Mucosa of stomach (tissue), 1 donor: ENCODE measurements around the gene ZNF592.
A peak's percentile ranks its signal among the peaks of the same experiment; 100 is the strongest.

Experiments used
- H3K27me3 ChIP-seq: one replicate; pipeline ENCODE4 v1.7.0; 2013; ENCODE audit warnings: mild to moderate bottlenecking, low read length; ENCODE audit not compliant: control insufficient read depth, insufficient read depth
- H3K36me3 ChIP-seq: one replicate; pipeline ENCODE4 v1.7.0; 2013; ENCODE audit warnings: low read length; ENCODE audit not compliant: control insufficient read depth, insufficient read depth
- H3K4me1 ChIP-seq: one replicate; pipeline ENCODE4 v1.7.0; 2013; ENCODE audit warnings: mild to moderate bottlenecking, low read length; ENCODE audit not compliant: control insufficient read depth, insufficient read depth
- H3K4me3 ChIP-seq: one replicate; pipeline ENCODE4 v1.7.0; 2013; ENCODE audit warnings: low read length
- H3K9ac ChIP-seq: one replicate; pipeline ENCODE4 v1.7.0; 2013; ENCODE audit warnings: mild to moderate bottlenecking, low read length, moderate library complexity
- H3K9me3 ChIP-seq: one replicate; pipeline ENCODE4 v1.7.0; 2013; ENCODE audit warnings: mild to moderate bottlenecking, low read length, moderate library complexity; ENCODE audit not compliant: control insufficient read depth
- donor health status: Pancreatic carcinoma.

ZNF592 gene

GRCh38 chr15:84817466-84818081 lies 69.2 kb downstream of the ZNF592 start:
- peaks cover 5% of the 10 kb centered on the region for H3K27me3 ChIP-seq
- no peak overlapping the region for H3K4me3 ChIP-seq
- H3K9ac ChIP-seq = peak overlapping the region; percentile 51
- H3K4me1 ChIP-seq = peaks cover 24% of the 10 kb centered on the region
- H3K36me3 ChIP-seq = no peaks in the 10 kb centered on the region
- no peaks in the 10 kb centered on the region for H3K9me3 ChIP-seq

GRCh38 chr15:84818261-84819131 lies 70.1 kb downstream of the ZNF592 start:
- Histone ChIP-seq H3K4me3 (no peak overlapping the region), H3K4me1 (peaks cover 24% of the 10 kb centered on the region), H3K9me3 (no peaks in the 10 kb centered on the region), H3K36me3 (no peaks in the 10 kb centered on the region), H3K27me3 (peaks cover 5% of the 10 kb centered on the region), H3K9ac (no peak overlapping the region)

- H3K4me3 ChIP-seq = no peak overlapping the region
- H3K9ac ChIP-seq = no peak overlapping the region
- peaks cover 5% of the 10 kb centered on the region for H3K27me3 ChIP-seq
- H3K9me3 ChIP-seq = no peaks in the 10 kb centered on the region
- no peaks in the 10 kb centered on the region for H3K36me3 ChIP-seq
- peaks cover 24% of the 10 kb centered on the region for H3K4me1 ChIP-seq
These were observed 70.9 kb downstream of the ZNF592 start for GRCh38 chr15:84819291-84819768.

- no peak overlapping the region for H3K9ac ChIP-seq
- peaks cover 24% of the 10 kb centered on the region for H3K4me1 ChIP-seq
- peaks cover 5% of the 10 kb centered on the region for H3K27me3 ChIP-seq
- H3K36me3 ChIP-seq = no peaks in the 10 kb centered on the region
- no peak overlapping the region for H3K4me3 ChIP-seq
- no peaks in the 10 kb centered on the region for H3K9me3 ChIP-seq
These were observed 71.4 kb downstream of the ZNF592 start for GRCh38 chr15:84819791-84820190.

GRCh38 chr15:84821501-84822021 lies 73.2 kb downstream of the ZNF592 start:
- no peaks in the 10 kb centered on the region for H3K36me3 ChIP-seq
- no peak overlapping the region for H3K4me3 ChIP-seq
- H3K27me3 ChIP-seq = peaks cover 5% of the 10 kb centered on the region
- H3K9me3 ChIP-seq = no peaks in the 10 kb centered on the region
- H3K4me1 ChIP-seq = peaks cover 26% of the 10 kb centered on the region
- H3K9ac ChIP-seq = no peak overlapping the region

GRCh38 chr15:84822653-84823281 lies 74.4 kb downstream of the ZNF592 start:
- no peak overlapping the region for H3K9ac ChIP-seq
- H3K27me3 ChIP-seq = no peaks in the 10 kb centered on the region
- H3K9me3 ChIP-seq = no peaks in the 10 kb centered on the region
- no peak overlapping the region for H3K4me3 ChIP-seq
- H3K36me3 ChIP-seq = no peaks in the 10 kb centered on the region
- H3K4me1 ChIP-seq = peaks cover 20% of the 10 kb centered on the region

- H3K9ac ChIP-seq = no peak overlapping the region
- peaks cover 14% of the 10 kb centered on the region for H3K4me1 ChIP-seq
These were observed 75.0 kb downstream of the ZNF592 start for GRCh38 chr15:84823282-84823878.

GRCh38 chr15:84824260-84825007 lies 76.0 kb downstream of the ZNF592 start:
- Histone ChIP-seq H3K9ac (no peak overlapping the region), H3K4me1 (peaks cover 5% of the 10 kb centered on the region)

More at GRCh38 chr15:84823282-84823878, 75.0 kb downstream of the ZNF592 start:
- no peaks in the 10 kb centered on the region for H3K9me3 ChIP-seq
- no peak overlapping the region for H3K4me3 ChIP-seq
- H3K36me3 ChIP-seq = no peaks in the 10 kb centered on the region
- no peaks in the 10 kb centered on the region for H3K27me3 ChIP-seq

GRCh38 chr15:84826369-84826823 lies 78.0 kb downstream of the ZNF592 start:
- Histone ChIP-seq H3K4me3 (no peak overlapping the region), H3K4me1 (peaks cover 5% of the 10 kb centered on the region), H3K9me3 (no peaks in the 10 kb centered on the region), H3K9ac (no peak overlapping the region), H3K27me3 (no peaks in the 10 kb centered on the region), H3K36me3 (no peaks in the 10 kb centered on the region)

More at GRCh38 chr15:84824260-84825007, 76.0 kb downstream of the ZNF592 start:
- no peaks in the 10 kb centered on the region for H3K9me3 ChIP-seq
- H3K27me3 ChIP-seq = no peaks in the 10 kb centered on the region
- no peaks in the 10 kb centered on the region for H3K36me3 ChIP-seq
- no peak overlapping the region for H3K4me3 ChIP-seq

- no peak overlapping the region for H3K9ac ChIP-seq
- H3K27me3 ChIP-seq = no peaks in the 10 kb centered on the region
- no peaks in the 10 kb centered on the region for H3K36me3 ChIP-seq
- no peaks in the 10 kb centered on the region for H3K9me3 ChIP-seq
- H3K4me3 ChIP-seq = no peak overlapping the region
- H3K4me1 ChIP-seq = peaks cover 5% of the 10 kb centered on the region
These were observed 78.9 kb downstream of the ZNF592 start for GRCh38 chr15:84827246-84827645.
